Germinal center (tissue), 1 donor: ENCODE measurements around the gene CEACAM21.

Experiments used
- DNase-seq: peaks from one replicate; pipeline ENCODE4 v3.0.0; 2012; ENCODE audit warnings: mixed read lengths, low spot score

The CEACAM21 gene

DNA sequence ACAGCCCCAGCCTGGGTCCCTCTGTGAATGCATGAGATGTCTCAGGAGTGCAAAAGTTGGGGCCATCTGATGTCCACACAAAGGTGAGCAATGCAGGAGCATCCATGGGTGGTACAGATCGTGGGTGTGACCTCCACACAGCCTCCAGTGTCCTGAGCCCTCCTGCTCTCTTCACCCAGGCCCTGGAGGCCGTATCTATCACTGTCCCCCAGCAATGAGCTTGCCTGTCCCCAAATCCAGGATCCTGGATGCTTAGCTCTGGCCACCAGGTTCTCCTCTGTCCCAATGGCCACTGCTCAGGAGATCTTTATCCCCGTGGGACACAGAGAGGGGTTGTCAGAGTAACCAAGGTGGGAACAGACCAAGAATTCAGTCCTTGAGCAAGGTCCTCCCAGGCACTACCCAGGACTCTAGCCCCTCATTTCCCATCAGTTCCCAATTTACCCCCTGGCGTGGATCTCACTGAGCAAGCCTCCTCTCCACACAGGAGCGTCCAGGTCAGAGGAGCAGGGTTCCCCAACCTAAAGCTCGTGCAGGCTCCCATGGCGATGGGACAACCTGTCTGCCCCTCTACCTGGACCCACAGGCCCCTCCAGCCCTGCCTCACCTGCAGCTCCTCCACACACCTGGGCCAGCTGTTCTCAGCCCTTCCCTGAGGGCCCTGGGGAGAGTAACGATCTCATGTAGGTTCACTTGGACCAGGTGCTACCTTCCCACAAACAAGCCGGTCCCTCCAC, 11.3 kb downstream of the CEACAM21 start:
- DNase-seq = no peak

DNA sequence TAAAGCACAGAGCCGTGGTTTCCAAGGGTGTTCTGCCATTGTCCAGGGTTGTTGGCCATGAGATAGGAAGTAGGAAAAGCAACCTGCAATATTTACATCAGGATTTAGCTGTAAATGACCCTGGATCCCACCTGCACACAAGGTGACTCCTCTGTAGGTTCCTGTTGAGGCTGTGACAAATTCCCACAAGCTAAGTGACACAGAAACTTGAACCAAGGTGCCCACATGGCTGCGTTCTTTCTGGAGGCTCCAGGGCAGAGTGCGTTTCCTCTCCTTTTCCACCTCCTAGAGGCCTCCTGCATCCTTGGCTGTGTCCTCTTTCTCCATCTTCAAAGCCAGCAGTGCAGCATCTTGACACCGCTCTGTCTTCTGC, 11.9 kb downstream of the CEACAM21 start:
- no peak for DNase-seq

DNA sequence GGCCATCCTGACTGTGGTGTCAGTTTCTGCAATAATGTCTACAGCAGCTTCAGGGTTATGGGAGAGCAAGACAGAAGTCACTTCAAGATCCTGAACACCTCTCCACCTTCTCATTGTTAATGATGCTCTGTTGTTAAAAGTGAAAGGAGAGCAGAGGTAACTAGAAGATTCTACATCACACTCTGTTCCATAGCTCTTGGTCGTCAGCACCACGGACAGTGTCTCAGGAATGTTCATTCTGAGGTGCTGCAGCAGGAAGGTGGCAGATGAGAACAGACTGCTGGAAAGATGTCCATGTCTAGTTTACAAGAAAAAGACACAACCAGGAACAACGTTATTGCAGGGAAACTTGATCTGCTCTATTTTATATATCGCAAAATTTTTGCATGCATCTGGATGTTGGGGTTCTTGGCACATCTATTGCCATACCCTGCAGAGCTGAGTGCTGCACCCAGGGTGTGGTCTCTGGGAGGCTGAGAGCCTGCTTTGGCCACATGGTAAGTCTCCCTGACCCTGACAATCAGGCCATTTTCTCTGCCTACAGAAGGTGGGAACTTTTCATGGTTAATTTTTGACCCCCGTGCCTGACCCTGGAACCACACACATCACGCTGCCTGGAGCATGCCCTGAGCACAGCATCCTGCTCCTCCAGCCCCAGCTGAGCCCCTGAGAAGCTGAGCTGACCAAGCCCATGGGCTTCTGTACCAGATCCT, 12.7 kb downstream of the CEACAM21 start:
- DNase-seq = peak; percentile 26

- no peak for DNase-seq
Measured at GRCh38 chr19:41589371-41589770, 13.4 kb downstream of the CEACAM21 start.

DNA sequence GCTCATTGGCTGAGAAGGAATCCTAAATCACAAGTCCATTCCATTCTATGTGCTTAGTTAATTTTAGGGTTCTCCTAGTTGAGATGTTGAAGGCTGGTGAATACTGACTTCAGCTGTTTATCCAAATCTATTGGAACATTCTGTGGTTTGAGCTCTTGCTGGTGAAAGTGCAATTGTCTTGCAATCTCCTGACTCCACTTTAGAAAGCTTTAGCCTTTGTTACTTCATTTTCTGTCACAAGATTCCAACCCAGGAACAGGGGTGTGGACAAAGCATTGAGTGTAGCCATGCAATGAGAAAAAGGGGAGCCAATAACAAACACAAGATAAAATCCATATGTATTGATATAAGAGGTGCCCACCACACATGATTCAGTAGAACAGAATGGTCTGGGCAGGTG, 15.0 kb downstream of the CEACAM21 start:
- DNase-seq = no peak

- DNase-seq = no peak
Measured at GRCh38 chr19:41591951-41592562, 16.1 kb downstream of the CEACAM21 start.

GRCh38 chr19:41595258-41595889, 19.4 kb downstream of the CEACAM21 start:
- peak; percentile 61 for DNase-seq

- no peak for DNase-seq
Measured at GRCh38 chr19:41595890-41596280, 19.9 kb downstream of the CEACAM21 start.

- peak; percentile 88 for DNase-seq
Measured at GRCh38 chr19:41597600-41598041, 21.7 kb downstream of the CEACAM21 start.

GRCh38 chr19:41599175-41599966, 23.4 kb downstream of the CEACAM21 start:
- DNase-seq = no peak

DNA sequence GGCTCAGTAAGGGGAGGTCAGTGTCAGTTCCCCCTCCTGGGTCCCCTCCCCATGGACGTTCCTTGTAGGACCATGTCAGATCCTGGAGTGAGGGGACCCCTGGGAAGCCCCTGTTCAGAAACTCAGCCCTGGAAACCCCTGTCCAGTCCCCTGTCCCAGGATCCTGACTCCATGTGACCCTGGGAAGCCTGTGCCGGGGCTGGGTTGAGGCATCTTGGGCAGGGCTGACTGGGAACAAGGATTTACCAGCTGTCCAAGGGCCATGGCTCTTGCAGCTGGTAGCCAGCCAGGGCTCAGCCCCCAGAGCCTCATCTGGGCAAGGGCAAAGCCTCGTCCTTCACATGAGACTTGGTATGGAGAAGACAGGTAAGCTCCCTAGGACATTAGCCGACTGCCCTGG, 25.8 kb downstream of the CEACAM21 start:
- DNase-seq = no peak

GRCh38 chr19:41604831-41605230, 28.9 kb downstream of the CEACAM21 start:
- DNase-seq = no peak

GRCh38 chr19:41606215-41606837, 30.4 kb downstream of the CEACAM21 start:
- no peak for DNase-seq

- no peak for DNase-seq
Measured at GRCh38 chr19:41607668-41608067, 31.7 kb downstream of the CEACAM21 start.

DNA sequence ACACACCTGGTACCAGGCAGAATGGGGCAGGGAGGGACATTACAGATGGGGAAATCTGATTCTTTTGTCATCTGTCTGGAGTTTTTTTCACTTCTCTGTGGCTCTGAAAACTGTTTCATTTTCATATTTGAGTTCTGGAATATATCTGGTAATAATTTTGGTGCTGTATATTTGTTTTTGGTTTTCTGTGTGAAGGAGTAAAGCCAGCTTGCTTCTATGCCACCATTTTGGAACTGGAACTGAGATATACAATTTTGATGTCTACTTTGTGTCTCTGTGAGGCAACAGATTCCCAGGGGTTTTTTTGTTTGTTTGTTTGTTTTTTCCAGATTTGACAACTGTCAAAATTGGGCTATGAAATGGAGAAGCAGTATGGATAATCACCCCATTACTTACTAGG, 34.8 kb downstream of the CEACAM21 start:
- no peak for DNase-seq

GRCh38 chr19:41612483-41612882, 36.5 kb downstream of the CEACAM21 start:
- DNase-seq = no peak

GRCh38 chr19:41615207-41615606, 39.2 kb downstream of the CEACAM21 start:
- DNase-seq = no peak

DNA sequence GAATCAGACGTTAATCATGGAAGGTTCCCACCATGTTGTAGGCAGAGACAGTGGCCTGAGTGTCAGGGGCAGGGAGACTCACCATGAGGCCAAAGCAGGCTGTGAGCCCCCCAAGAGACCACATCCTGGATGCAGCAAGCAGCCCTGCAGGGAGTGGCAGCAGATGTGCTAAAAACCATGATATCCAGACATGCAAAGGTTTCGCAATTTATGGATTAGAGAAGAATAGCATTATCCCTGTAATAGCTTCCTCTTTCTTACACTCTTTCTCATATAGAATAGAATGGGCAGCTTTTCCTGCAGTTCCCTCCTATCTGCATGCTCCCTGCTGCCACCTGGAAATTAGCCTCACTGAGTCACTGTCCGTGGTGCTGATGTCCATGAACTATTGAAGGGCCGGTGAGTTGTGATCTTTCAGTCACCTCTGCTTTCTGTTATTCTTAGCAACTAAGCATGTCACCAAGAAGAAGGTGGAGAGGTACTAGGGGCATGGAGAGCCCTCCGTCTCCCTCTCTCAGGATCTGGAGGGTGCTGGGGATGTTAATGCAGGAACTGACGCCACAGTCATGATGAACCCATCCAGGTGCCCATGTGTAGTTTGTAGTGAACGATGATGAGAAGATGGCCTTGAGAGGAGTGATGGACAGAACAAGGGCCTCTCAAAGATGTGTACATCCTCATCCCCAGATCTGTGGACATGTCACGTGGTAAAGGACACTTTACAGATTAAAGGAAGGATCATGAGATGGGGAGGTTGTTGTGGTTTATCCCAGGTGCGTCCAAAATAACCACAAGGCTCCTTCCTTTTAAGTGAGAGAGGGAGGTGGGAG, 41.0 kb downstream of the CEACAM21 start:
- no peak for DNase-seq

- no peak for DNase-seq
Measured at GRCh38 chr19:41617941-41618730, 42.2 kb downstream of the CEACAM21 start.
